T follicular helper cell (primary cell): Measurements from ENCODE around the gene LMF1.

Experiments
- DNase-seq: peaks from one replicate; pipeline ENCODE4 v3.0.0-alpha.2; 2020; ENCODE audit warnings: low read depth

Gene LMF1

GRCh38 chr16:912684-913613 lies 57.8 kb downstream of the LMF1 start:
- DNase-seq = no peak

GRCh38 chr16:912322-912683 lies 58.5 kb downstream of the LMF1 start:
- no peak for DNase-seq

- DNase-seq = no peak
Observed at GRCh38 chr16:911604-912321, 59.0 kb downstream of the LMF1 start.

GRCh38 chr16:911101-911500 lies 59.7 kb downstream of the LMF1 start:
- no peak for DNase-seq

GRCh38 chr16:910181-910580 lies 60.6 kb downstream of the LMF1 start:
- no peak for DNase-seq

GRCh38 chr16:909281-910000 lies 61.3 kb downstream of the LMF1 start:
- DNase-seq = no peak

- no peak for DNase-seq
Observed at GRCh38 chr16:908526-909155, 62.1 kb downstream of the LMF1 start.

GRCh38 chr16:907842-908241 lies 62.9 kb downstream of the LMF1 start:
- DNase-seq = no peak

GRCh38 chr16:907361-907760 lies 63.4 kb downstream of the LMF1 start:
- DNase-seq = no peak

- DNase-seq = no peak
Observed at GRCh38 chr16:906296-906695, 64.5 kb downstream of the LMF1 start.

GRCh38 chr16:901715-902601 lies 68.8 kb downstream of the LMF1 start:
- DNase-seq = no peak

- no peak for DNase-seq
Observed at GRCh38 chr16:901149-901548, 69.6 kb downstream of the LMF1 start.

- DNase-seq = no peak
Observed at GRCh38 chr16:900211-900610, 70.6 kb downstream of the LMF1 start.

GRCh38 chr16:899683-900060 lies 71.1 kb downstream of the LMF1 start:
- no peak for DNase-seq

- no peak for DNase-seq
Observed at GRCh38 chr16:898761-899682, 71.8 kb downstream of the LMF1 start.

GRCh38 chr16:898216-898615 lies 72.6 kb downstream of the LMF1 start:
- no peak for DNase-seq

GRCh38 chr16:897701-898100 lies 73.1 kb downstream of the LMF1 start:
- DNase-seq = no peak

- no peak for DNase-seq
Observed at GRCh38 chr16:897200-897543, 73.6 kb downstream of the LMF1 start.

GRCh38 chr16:896261-897199 lies 74.3 kb downstream of the LMF1 start:
- DNase-seq = no peak
